Ishikawa (cell line): ENCODE measurements around the gene BTNL3.

Experiments used
- RAD21 ChIP-seq: IDR thresholded peaks from 2 replicates; pipeline ENCODE4 v1.6.1; 2012; ENCODE audit warnings: low read depth
- USF1 ChIP-seq: IDR thresholded peaks from 2 replicates; pipeline ENCODE4 v1.6.1; 2012
- YY1 ChIP-seq: IDR thresholded peaks from 2 replicates; pipeline ENCODE4 v1.6.1; 2012; ENCODE audit warnings: low read depth

DNA sequence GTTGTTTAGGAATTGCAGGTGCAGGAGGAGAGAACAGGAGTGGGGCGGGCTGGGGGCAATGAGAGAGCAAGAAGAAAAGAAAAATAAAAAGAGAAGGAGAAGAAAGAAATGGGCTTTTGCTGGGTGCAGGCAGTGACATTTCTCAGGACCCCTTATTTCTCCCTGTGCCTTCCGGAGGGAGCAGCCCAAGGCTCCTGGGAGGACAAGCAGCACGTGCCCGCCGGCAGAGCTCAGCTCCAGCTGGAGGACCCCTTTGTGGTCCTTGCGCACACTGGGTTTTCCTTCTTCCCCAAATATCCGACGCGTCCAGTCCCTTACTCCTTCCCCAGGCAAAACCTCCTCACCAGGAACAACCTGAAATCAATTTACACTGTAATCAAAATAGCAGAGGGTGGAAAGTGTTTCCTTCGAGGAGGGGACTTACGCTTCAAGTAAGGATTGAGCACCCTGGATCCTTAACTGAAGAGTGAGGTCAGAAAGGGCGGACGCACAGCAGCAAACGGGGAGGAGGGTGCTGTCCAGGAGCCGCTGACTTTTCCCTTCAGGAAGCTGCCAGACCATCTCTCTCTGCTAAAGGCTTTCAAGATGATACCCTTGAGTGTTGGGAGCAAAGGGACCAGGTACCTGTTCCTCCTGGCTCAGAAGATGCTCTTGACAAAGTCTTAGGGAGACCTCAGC, 53.5 kb downstream of the BTNL3 start:
- TF ChIP-seq USF1, result no peak
- no peak for TF ChIP-seq YY1
- no peak for TF ChIP-seq RAD21
